ENCODE data around the gene INHBE.
"Not testable (repeated sequence)": the region's sequence is repeated elsewhere in the genome, so short reads cannot be mapped to it uniquely, and the experiment has no call there.

Gene INHBE, protein sequence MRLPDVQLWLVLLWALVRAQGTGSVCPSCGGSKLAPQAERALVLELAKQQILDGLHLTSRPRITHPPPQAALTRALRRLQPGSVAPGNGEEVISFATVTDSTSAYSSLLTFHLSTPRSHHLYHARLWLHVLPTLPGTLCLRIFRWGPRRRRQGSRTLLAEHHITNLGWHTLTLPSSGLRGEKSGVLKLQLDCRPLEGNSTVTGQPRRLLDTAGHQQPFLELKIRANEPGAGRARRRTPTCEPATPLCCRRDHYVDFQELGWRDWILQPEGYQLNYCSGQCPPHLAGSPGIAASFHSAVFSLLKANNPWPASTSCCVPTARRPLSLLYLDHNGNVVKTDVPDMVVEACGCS

DNA sequence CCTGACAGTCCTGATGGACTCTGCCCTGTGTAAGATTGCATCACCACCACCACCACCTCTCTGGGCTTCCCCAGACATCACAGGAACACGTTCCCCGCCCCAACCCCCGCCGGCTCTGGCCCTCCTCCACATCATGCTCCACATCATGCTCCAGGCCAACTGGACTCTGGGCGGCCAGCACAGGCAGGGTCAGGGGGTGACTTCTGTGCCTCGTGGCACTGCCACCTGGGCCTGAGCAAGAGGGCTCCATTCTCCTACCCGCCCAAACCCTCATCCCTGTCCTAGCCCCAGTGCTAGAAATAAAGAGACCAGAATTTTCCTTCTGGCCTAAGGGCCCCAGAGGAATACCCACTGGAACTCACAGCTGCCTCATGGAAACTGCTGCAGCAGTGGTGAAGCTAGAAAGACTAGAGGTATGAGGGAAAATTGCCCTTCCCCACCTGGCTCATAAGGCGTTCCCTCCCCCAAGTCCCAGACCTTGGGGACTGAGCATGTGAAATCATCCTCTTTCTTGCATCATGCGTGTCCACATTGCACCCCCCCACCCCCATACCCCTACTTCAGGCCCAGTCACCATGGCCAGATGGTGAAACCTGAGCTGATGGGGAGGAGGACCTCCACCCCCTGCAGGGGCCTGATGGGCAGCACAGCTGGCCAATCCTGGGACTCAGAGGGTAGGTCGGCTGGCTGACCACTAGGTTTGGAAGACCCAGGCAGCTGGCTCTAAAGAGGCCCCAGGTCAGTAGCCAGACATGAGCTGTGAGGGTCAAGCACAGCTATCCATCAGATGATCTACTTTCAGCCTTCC, at the start of gene INHBE:
Gene INHBE (plus strand): TSS at position 742 of the 808 bp plus-strand sequence. CDS start 230 bp downstream, outside the sequence.
- H3K27me3 ChIP-seq (ENCODE audit: insufficient read depth, low read depth), result no peaks in the 10 kb centered on the region
- TF ChIP-seq, protein P1, sequence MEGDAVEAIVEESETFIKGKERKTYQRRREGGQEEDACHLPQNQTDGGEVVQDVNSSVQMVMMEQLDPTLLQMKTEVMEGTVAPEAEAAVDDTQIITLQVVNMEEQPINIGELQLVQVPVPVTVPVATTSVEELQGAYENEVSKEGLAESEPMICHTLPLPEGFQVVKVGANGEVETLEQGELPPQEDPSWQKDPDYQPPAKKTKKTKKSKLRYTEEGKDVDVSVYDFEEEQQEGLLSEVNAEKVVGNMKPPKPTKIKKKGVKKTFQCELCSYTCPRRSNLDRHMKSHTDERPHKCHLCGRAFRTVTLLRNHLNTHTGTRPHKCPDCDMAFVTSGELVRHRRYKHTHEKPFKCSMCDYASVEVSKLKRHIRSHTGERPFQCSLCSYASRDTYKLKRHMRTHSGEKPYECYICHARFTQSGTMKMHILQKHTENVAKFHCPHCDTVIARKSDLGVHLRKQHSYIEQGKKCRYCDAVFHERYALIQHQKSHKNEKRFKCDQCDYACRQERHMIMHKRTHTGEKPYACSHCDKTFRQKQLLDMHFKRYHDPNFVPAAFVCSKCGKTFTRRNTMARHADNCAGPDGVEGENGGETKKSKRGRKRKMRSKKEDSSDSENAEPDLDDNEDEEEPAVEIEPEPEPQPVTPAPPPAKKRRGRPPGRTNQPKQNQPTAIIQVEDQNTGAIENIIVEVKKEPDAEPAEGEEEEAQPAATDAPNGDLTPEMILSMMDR (conservative IDR thresholded peaks at IDR 0.05; ENCODE audit: low read depth, low read length), result no peak; the same call in 1 of the 2 replicates
- H3K4me3 ChIP-seq (IDR thresholded peaks at IDR 0.05; ENCODE audit: insufficient read depth, low read depth, low read length), result no peak within 1 kb of the TSS
- no peaks in the 10 kb centered on the region for H3K79me2 ChIP-seq (ENCODE audit: insufficient read depth, low read depth)
- no peaks in the 10 kb centered on the region for H4K20me1 ChIP-seq (ENCODE audit: insufficient read depth)
- H3K36me3 ChIP-seq (ENCODE audit: insufficient read depth), result no peaks in the 10 kb centered on the region
- peak within 1 kb of the TSS; percentile 61 for H3K9ac ChIP-seq
- H3K4me1 ChIP-seq (ENCODE audit: low read depth, poor library complexity, severe bottlenecking), result peaks cover 64% of the 10 kb centered on the region
- H3K27ac ChIP-seq, result peak within 1 kb of the TSS; percentile 51
- peak within 1 kb of the TSS; percentile 83 for H2AFZ ChIP-seq (ENCODE audit: low read depth)
- peak within 1 kb of the TSS; percentile 98 for H3K4me2 ChIP-seq

DNA sequence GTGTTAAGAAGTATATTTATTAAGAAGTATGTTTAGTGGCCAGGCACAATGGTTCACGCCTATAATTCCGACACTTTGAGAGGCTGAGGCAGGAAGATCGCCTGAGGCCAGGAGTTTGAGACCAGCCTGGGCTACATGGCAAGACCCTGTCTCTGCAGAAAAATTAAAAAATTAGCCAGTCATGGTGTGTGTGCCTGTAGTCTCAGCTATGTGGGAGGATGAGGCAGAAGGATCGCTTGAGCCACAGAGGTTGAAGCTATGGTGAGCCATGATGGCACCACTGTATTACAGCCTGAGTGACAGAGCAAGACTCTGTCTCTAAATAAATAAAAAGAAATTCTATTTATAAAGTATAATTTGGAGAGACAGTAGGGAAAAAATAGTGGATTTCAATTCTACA, 44.6 kb upstream of the INHBE start:
- Histone ChIP-seq H3K4me3 (IDR thresholded peaks at IDR 0.05; ENCODE audit: insufficient read depth, low read depth, low read length) (no peak overlapping the region), H3K27me3 (ENCODE audit: insufficient read depth, low read depth) (no peaks in the 10 kb centered on the region), H3K79me2 (ENCODE audit: insufficient read depth, low read depth) (no peaks in the 10 kb centered on the region), H3K36me3 (ENCODE audit: insufficient read depth) (no peaks in the 10 kb centered on the region), H3K4me2 (no peak overlapping the region), H4K20me1 (ENCODE audit: insufficient read depth) (no peaks in the 10 kb centered on the region), H2AFZ (ENCODE audit: low read depth) (no peak overlapping the region), H3K27ac (no peak overlapping the region), H3K9ac (no peak overlapping the region), H3K4me1 (ENCODE audit: low read depth, poor library complexity, severe bottlenecking) (no peaks in the 10 kb centered on the region)
- TF ChIP-seq, protein P1 (conservative IDR thresholded peaks at IDR 0.05; ENCODE audit: low read depth, low read length), result no peak

- H2AFZ ChIP-seq (ENCODE audit: low read depth); H3K27me3 ChIP-seq (ENCODE audit: insufficient read depth, low read depth); H3K36me3 ChIP-seq (ENCODE audit: insufficient read depth); H3K9ac ChIP-seq; H3K79me2 ChIP-seq (ENCODE audit: insufficient read depth, low read depth); H3K27ac ChIP-seq; H3K4me2 ChIP-seq; H3K4me3 ChIP-seq (IDR thresholded peaks at IDR 0.05; ENCODE audit: insufficient read depth, low read depth, low read length); H4K20me1 ChIP-seq (ENCODE audit: insufficient read depth): not testable (repeated sequence)
- peaks cover 12% of the 10 kb centered on the region for H3K4me1 ChIP-seq (ENCODE audit: low read depth, poor library complexity, severe bottlenecking)
These were observed 40.9 kb upstream of the INHBE start for GRCh38 chr12:57414160-57414559.

GRCh38 chr12:57415088-57415487, 40.0 kb upstream of the INHBE start:
- Histone ChIP-seq H3K27me3 (ENCODE audit: insufficient read depth, low read depth) (no peaks in the 10 kb centered on the region), H3K4me1 (ENCODE audit: low read depth, poor library complexity, severe bottlenecking) (peaks cover 12% of the 10 kb centered on the region), H3K79me2 (ENCODE audit: insufficient read depth, low read depth) (no peaks in the 10 kb centered on the region), H3K27ac (no peak overlapping the region), H2AFZ (ENCODE audit: low read depth) (no peak overlapping the region), H3K4me3 (IDR thresholded peaks at IDR 0.05; ENCODE audit: insufficient read depth, low read depth, low read length) (no peak overlapping the region), H4K20me1 (ENCODE audit: insufficient read depth) (no peaks in the 10 kb centered on the region), H3K4me2 (no peak overlapping the region), H3K36me3 (ENCODE audit: insufficient read depth) (no peaks in the 10 kb centered on the region), H3K9ac (no peak overlapping the region)
- TF ChIP-seq, protein P1 (conservative IDR thresholded peaks at IDR 0.05; ENCODE audit: low read depth, low read length), result no peak
